ENCODE measurements around the gene COG4.

GRCh38 chr16:70478169-70478568, 45.2 kb downstream of the COG4 start:
- TF ChIP-seq CTCF (IDR thresholded peaks at IDR 0.05) (no peak), POLR2A (IDR thresholded peaks at IDR 0.05) (no peak)

All from body of pancreas (tissue), 4 donors.